NCI-H345 (cell line): Measurements from ENCODE around the gene TRPC4AP.
"Not testable (repeated sequence)": the region's sequence is repeated elsewhere in the genome, so short reads cannot be mapped to it uniquely, and the experiment has no call there.

Experiments
- DNase-seq: peaks from one replicate; lab custom pipeline; 2025; lab: John Stamatoyannopoulos, UW

TRPC4AP gene, protein sequence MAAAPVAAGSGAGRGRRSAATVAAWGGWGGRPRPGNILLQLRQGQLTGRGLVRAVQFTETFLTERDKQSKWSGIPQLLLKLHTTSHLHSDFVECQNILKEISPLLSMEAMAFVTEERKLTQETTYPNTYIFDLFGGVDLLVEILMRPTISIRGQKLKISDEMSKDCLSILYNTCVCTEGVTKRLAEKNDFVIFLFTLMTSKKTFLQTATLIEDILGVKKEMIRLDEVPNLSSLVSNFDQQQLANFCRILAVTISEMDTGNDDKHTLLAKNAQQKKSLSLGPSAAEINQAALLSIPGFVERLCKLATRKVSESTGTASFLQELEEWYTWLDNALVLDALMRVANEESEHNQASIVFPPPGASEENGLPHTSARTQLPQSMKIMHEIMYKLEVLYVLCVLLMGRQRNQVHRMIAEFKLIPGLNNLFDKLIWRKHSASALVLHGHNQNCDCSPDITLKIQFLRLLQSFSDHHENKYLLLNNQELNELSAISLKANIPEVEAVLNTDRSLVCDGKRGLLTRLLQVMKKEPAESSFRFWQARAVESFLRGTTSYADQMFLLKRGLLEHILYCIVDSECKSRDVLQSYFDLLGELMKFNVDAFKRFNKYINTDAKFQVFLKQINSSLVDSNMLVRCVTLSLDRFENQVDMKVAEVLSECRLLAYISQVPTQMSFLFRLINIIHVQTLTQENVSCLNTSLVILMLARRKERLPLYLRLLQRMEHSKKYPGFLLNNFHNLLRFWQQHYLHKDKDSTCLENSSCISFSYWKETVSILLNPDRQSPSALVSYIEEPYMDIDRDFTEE

GRCh38 chr20:35092524-35093266, at the start of gene TRPC4AP:
TSS of gene TRPC4AP (minus strand) at chr20:35092807. CDS start at chr20:35092781, 26 bp downstream.
- peak; percentile 94 for DNase-seq

DNA sequence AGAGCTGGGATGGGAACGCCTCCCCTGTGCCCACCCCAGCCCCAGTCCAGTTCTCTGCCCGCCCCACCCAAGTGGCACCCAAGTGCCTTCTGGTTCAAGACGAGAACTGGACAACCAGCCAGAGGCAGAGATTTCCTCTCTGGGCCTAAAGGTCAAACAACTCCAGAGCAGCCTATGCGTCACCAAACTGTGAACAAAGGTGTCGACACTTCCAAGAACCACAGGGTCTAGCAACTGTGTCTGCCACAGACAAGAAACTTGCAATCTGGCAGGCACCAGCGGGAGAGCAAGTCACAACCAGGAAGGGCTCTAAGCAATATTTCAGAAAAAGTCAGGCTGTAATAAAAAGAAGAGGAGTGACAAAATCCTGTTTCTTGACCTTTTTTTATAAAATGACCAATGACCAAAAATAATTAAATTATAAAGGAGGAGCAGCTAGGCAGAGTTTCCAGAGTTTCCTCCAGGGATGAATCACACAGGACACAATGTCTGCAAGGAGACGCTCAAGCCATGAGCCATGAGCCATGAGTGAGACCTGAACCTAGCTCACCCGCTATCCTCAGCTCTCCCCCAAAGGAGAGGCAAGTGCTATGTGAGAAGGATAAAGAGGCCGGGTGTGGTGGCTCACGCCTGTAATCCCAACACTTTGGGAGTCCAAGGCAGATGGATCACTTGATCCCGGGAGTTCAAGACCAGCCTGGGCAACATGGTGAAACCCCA, 43.4 kb upstream of the TRPC4AP start:
- no peak for DNase-seq

- no peak for DNase-seq
Measured at GRCh38 chr20:35134880-35135279, 42.3 kb upstream of the TRPC4AP start.

DNA sequence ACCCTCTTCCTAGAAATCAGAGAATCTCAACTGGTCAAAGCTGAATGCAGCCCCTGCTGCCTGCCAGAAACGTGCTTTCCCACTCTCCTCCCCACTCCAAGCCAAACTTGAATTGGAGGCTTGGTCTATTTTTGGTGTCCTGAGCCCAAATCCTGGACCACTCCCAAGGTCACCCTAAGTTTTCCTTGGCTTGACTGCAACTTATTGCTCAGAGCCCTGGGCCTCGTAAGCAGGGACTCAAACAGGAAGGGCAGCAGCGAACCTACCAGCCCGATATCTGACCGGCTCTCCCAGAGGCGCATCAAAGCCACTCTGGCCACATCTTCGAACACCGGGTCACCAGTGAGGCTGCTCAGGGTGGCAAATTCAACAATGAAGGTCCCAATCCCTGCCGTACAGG, 41.9 kb upstream of the TRPC4AP start:
- no peak for DNase-seq

GRCh38 chr20:35133735-35134134, 41.1 kb upstream of the TRPC4AP start:
- DNase-seq, result no peak

DNA sequence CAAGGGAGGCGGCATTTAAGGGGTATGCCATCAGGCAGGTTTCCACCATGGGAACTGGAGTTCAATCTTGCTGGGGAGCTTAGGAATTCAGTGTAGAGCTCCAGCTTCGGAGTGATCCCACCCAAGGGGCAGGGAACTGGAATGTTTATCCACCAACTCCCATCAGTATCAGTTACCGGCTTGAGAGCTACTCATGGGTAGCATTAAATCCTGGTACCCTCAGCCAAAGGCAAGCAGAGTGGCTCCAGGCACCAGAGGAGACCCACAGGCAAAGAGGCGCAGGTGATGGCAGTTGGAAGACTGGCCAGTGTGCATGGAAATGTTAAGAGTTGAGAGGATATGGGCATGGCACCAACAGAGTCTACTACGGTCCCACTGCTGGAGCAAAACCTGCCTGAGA, 40.4 kb upstream of the TRPC4AP start:
- DNase-seq, result no peak

- no peak for DNase-seq
Measured at GRCh38 chr20:35131934-35132333, 39.3 kb upstream of the TRPC4AP start.

GRCh38 chr20:35129647-35130069, 37.1 kb upstream of the TRPC4AP start:
- peak; percentile 4 for DNase-seq

DNA sequence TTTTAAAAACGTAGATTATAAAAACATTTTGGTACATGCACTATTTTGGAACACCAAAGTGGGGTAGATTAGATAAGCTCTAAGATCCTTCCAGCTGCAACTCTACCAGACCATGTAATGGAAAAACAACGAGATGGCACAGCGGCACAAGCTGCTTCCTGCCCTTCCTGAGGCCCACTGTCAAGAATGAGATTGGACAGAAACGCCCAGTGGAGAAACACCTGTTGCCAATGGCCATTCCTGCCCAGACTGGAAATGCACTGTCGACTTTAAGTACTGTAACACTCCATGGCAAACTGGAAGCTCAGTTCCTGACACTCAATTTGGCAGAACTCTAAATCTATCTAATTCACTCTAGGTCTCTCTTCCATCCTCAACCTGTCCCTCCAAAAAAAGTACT, 33.1 kb upstream of the TRPC4AP start:
- no peak for DNase-seq

- no peak for DNase-seq
Measured at GRCh38 chr20:35122756-35123405, 30.3 kb upstream of the TRPC4AP start.

DNA sequence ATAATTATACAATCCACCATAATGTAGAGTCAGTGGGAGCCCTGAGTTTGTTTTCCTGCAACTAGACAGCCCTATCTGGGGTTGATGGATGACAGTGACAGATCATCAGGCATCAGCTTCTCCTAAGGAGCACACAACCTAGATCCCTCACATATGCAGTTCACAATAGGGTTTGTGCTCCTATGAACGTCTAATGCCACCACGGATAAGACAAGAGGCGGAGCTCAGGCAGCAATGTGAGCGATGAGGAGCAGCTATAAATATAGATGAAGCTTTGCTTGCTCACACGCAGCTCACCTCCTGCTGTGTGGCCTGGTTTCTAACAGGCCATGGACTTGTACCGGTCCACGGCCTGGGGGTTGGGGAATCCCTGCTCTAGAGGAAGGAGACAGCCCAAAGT, 28.6 kb upstream of the TRPC4AP start:
- no peak for DNase-seq

DNA sequence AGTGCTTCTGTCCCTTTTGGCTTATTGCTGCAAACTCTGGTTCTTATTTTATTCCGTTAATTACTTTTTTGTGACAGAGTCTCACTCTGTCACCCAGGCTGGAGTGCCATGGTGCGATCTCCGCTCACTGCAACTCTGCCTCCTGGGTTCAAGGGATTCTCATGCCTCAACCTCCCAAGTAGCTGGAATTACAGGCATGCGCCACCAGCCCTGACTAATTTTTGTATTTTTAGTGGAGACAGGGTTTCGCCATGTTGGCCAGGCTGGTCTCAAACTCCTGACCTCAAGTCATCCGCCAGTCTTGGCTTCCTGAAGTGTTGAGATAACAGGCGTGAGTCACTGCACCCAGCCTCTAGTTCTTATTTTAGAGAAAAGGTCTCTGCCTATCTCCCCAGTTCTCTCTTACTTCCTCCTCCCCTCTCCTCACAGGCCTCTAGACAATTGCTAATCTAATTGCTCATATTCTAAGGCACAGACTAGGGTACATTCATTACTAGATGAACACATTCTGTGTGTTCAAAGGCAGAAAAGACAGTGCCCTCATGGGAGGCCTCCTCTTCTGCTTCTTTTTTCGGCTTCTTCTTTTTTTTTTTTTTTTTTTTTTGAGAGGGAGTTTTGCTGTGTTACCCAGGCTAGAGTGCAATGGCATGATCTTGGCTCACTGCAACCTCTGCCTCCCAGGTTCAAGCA, 27.6 kb upstream of the TRPC4AP start:
- no peak for DNase-seq

DNA sequence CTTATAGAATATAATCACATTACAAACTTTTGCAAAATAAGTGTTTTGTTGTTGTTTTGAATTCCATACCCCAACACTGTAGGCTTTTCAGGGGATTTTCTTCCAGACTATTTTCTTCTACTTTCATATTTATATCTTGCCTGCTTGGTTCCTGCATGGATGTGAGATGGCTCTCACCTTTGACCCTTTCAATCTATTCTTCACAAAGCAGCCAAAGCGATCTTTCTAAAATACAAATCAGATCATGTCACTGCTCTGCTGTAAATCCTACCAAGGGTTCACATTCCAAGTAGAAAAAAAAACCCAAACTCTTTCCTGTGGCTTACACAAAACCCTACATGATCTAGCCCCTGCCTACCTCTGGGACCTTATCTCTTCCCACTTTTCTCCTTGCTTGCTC, 25.0 kb upstream of the TRPC4AP start:
- DNase-seq, result no peak

DNA sequence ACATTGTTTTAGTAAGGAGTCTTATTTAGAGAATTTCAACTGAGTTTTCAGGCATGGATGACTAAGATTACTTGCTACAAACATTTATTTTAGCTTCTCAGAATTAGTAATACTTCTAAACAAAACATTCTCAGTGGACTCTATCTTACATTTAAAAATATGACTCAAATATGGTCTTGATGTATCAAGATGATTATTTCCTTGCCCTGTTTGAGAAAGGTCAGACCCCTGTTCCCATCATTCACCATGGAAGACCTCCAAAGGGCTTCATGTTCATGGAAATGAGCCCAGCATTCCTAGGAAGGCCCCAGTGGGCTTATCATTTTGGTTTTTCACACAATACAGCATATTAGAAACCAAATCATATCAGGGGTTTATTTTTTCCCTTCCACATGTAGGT, 24.6 kb upstream of the TRPC4AP start:
- no peak for DNase-seq

- no peak for DNase-seq
Measured at GRCh38 chr20:35116258-35116657, 23.7 kb upstream of the TRPC4AP start.

- DNase-seq, result no peak
Measured at GRCh38 chr20:35115606-35116005, 23.0 kb upstream of the TRPC4AP start.

GRCh38 chr20:35112276-35112675, 19.7 kb upstream of the TRPC4AP start:
- not testable (repeated sequence) for DNase-seq

- no peak for DNase-seq
Measured at GRCh38 chr20:35111141-35111888, 18.7 kb upstream of the TRPC4AP start.

GRCh38 chr20:35108921-35109320, 16.3 kb upstream of the TRPC4AP start:
- DNase-seq, result no peak

DNA sequence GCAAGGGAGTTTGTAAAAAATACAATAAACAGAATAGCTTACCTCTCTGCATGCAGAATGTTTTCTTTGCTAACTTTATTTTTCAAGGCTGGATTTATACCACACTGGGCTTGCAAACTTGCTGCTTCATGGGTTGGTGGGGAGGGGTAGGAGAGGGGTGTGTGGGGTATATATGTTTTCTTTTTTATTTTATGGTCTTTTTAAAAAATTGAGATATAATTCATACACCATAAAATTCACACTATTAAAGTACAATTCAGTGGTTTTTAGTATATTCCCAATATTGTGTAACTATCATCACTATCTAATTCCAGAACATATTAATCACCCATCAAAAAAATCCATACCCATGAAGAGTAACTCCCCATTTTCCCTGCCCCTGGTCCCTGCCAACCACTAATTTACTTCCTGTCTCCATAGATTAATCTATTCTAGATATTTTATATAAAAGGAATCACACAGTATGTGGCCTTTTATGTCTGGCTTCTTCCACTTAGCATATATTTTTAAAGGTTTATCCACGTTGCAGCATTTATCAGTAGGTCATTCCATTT, 14.3 kb upstream of the TRPC4AP start:
- no peak for DNase-seq
